GM23248 (cell line): Measurements from ENCODE around the gene ULK4. TPM values are rescaled to one million over a fixed set of nuclear protein-coding genes. Genes with fewer than 3 reads are reported as not detected.
A peak's percentile ranks its signal among the peaks of the same experiment; 100 is the strongest.

ENCODE experiments used
- DNase-seq: peaks from one replicate; pipeline ENCODE4 v3.0.0-alpha.2; 2015
- H2AFZ ChIP-seq: fragments of 200-600 bp; sonication (generic); 2 replicates; pipeline ENCODE4 v1.6.1; 2016; ENCODE audit warnings: antibody characterized with exemption
- H3F3A ChIP-seq: fragments of 200-600 bp; sonication (generic); 2 replicates; pipeline ENCODE4 v1.6.1; 2016; ENCODE audit warnings: mild to moderate bottlenecking, antibody characterized with exemption, mixed run types; ENCODE audit not compliant: insufficient read depth
- H3K27ac ChIP-seq: fragments of 200-600 bp; sonication (generic); 2 replicates; pipeline ENCODE4 v1.5.1; 2016; ENCODE audit warnings: mild to moderate bottlenecking
- H3K27me3 ChIP-seq: fragments of 200-600 bp; sonication (generic); replicated peaks from 2 replicates; pipeline ENCODE4 v1.6.1; 2016; ENCODE audit warnings: mild to moderate bottlenecking; ENCODE audit not compliant: insufficient read depth
- H3K36me3 ChIP-seq: fragments of 200-600 bp; sonication (generic); 2 replicates; pipeline ENCODE4 v1.6.1; 2016; ENCODE audit warnings: low read depth, mild to moderate bottlenecking
- H3K4me1 ChIP-seq: fragments of 200-600 bp; sonication (generic); 2 replicates; pipeline ENCODE4 v1.6.1; 2016; ENCODE audit warnings: mild to moderate bottlenecking; ENCODE audit not compliant: insufficient read depth
- H3K4me2 ChIP-seq: fragments of 200-600 bp; sonication (generic); one replicate; pipeline ENCODE4 v1.6.1; 2016; ENCODE audit warnings: mild to moderate bottlenecking; ENCODE audit not compliant: unreplicated experiment
- H3K4me3 ChIP-seq: fragments of 200-600 bp; sonication (generic); 2 replicates; pipeline ENCODE4 v1.5.1; 2016; ENCODE audit warnings: mild to moderate bottlenecking
- H3K79me2 ChIP-seq: fragments of 200-600 bp; sonication (generic); 2 replicates; pipeline ENCODE4 v1.6.1; 2016; ENCODE audit warnings: mild to moderate bottlenecking; ENCODE audit not compliant: insufficient read depth
- H3K9ac ChIP-seq: fragments of 200-600 bp; sonication (generic); 2 replicates; pipeline ENCODE4 v1.6.1; 2016; ENCODE audit warnings: mild to moderate bottlenecking
- H3K9me2 ChIP-seq: fragments of 200-600 bp; sonication (generic); 2 replicates; pipeline ENCODE4 v1.6.1; 2016; ENCODE audit warnings: mixed run types, mild to moderate bottlenecking, moderate library complexity; ENCODE audit not compliant: insufficient read depth
- H3K9me3 ChIP-seq: fragments of 200-600 bp; sonication (generic); one replicate; pipeline ENCODE4 v1.6.1; 2017; ENCODE audit warnings: low read depth
- H4K20me1 ChIP-seq: fragments of 200-600 bp; sonication (generic); 2 replicates; pipeline ENCODE4 v1.6.0; 2016; ENCODE audit not compliant: insufficient read depth
- EZH2 ChIP-seq: fragments of 200-600 bp; sonication (generic); IDR thresholded peaks from 2 replicates; pipeline ENCODE4 v1.6.1; 2018; ENCODE audit warnings: antibody characterized with exemption, mild to moderate bottlenecking; ENCODE audit not compliant: insufficient read depth, poor library complexity, severe bottlenecking
- EZH2phosphoT487 ChIP-seq: fragments of 200-600 bp; sonication (generic); IDR thresholded peaks from 2 replicates; pipeline ENCODE4 v1.6.1; 2018; ENCODE audit warnings: antibody characterized with exemption, moderate library complexity, mild to moderate bottlenecking, low read depth; ENCODE audit not compliant: insufficient read depth
- WGBS, 2 experiments: methylation state at CpG; one replicate each; pipeline ENCODE4 v1.1.6; 2015 to 2017; ENCODE audit warnings: low lambda C conversion rate in 2 of 2, low coverage in 1 of 2; ENCODE audit errors: missing lambda C conversion rate in 2 of 2; 5-methylcytosine and 5-hydroxymethylcytosine counted together
- in situ Hi-C: fragments of 300-500 bp; cut with MboI; formaldehyde crosslinking; loops from 2 replicates; pipeline ENCODE4 v1.15.0; 2020
- polyA plus RNA-seq: library from polyadenylated mRNA; unstranded; fragments of >200 nt; fragmentation: Nextera tagmentation; extraction: Ambion mirVana; gene quantifications from 2 replicates; pipeline ENCODE4 v1.2.1, GENCODE V29; 2016
- total RNA-seq: library from RNA; depleted of rRNA; stranded (reverse); fragments of >200 nt; shearing (Covaris generic); gene quantifications from 2 replicates; pipeline ENCODE4 v1.2.3, GENCODE V29; 2014

ULK4 gene
- total and polyA plus RNA-seq, 2 experiments from 2014 or later: 3.5 to 20.3 TPM

GRCh38 chr3:41674449-41674848 is 287.5 kb downstream of the ULK4 start:
- H3K9me3 ChIP-seq: no peaks in the 10 kb centered on the region
- H4K20me1 ChIP-seq: no peaks in the 10 kb centered on the region
- no peaks in the 10 kb centered on the region for H3K27me3 ChIP-seq
- H3K4me3 ChIP-seq: no peak overlapping the region
- H3K36me3 ChIP-seq: no peaks in the 10 kb centered on the region
- H3K9ac ChIP-seq: no peak overlapping the region
- H3K27ac ChIP-seq: no peak overlapping the region
- in situ Hi-C loops: no loop called here
- WGBS, 2 experiments: 81 to 87% methylated on average over 4 of the region's 4 CpGs
- no peak overlapping the region for H2AFZ ChIP-seq
- H3K9me2 ChIP-seq: no peaks in the 10 kb centered on the region
- H3K4me1 ChIP-seq: peaks cover 9% of the 10 kb centered on the region
- H3F3A ChIP-seq: no peaks in the 10 kb centered on the region
- no peak for DNase-seq
- no peaks in the 10 kb centered on the region for H3K79me2 ChIP-seq
- TF ChIP-seq EZH2: no peak
- no peak for TF ChIP-seq EZH2phosphoT487
- H3K4me2 ChIP-seq: no peak overlapping the region

- no peak for TF ChIP-seq EZH2
- TF ChIP-seq EZH2phosphoT487: no peak
- Histone ChIP-seq H4K20me1 (no peaks in the 10 kb centered on the region), H3K4me3 (no peak overlapping the region), H3K4me2 (no peak overlapping the region), H3K79me2 (no peaks in the 10 kb centered on the region), H3K4me1 (peaks cover 8% of the 10 kb centered on the region; the same call in 1 of the 2 replicates), H2AFZ (no peak overlapping the region), H3K27ac (no peak overlapping the region), H3K9me2 (no peaks in the 10 kb centered on the region), H3K36me3 (no peaks in the 10 kb centered on the region), H3F3A (no peaks in the 10 kb centered on the region), H3K27me3 (no peaks in the 10 kb centered on the region), H3K9me3 (no peaks in the 10 kb centered on the region), H3K9ac (no peak overlapping the region)
- DNase-seq: peak; percentile 39
- whole genome bisulfite sequencing, 2 experiments: 22 to 23% methylated on average over 2 of the region's 2 CpGs
- in situ Hi-C loops: no loop called here
These were observed 288.3 kb downstream of the ULK4 start for GRCh38 chr3:41673650-41674049.

- no peaks in the 10 kb centered on the region for H3K9me2 ChIP-seq
- no peaks in the 10 kb centered on the region for H3F3A ChIP-seq
- peaks cover 7% of the 10 kb centered on the region; the same call in 1 of the 2 replicates for H3K4me1 ChIP-seq
- H3K79me2 ChIP-seq: no peaks in the 10 kb centered on the region
- DNase-seq: no peak
- no peaks in the 10 kb centered on the region for H3K27me3 ChIP-seq
- no peak overlapping the region for H3K9ac ChIP-seq
- in situ Hi-C loops: no loop called here
- H3K27ac ChIP-seq: no peak overlapping the region
- H3K4me3 ChIP-seq: no peak overlapping the region
- no peak overlapping the region for H3K4me2 ChIP-seq
- peaks cover 4% of the 10 kb centered on the region for H3K9me3 ChIP-seq
- H3K36me3 ChIP-seq: no peaks in the 10 kb centered on the region
- TF ChIP-seq EZH2: no peak
- no peak for TF ChIP-seq EZH2phosphoT487
- no peak overlapping the region for H2AFZ ChIP-seq
- no peaks in the 10 kb centered on the region for H4K20me1 ChIP-seq
These were observed 293.5 kb downstream of the ULK4 start for GRCh38 chr3:41668379-41668778.

- DNase-seq: peak; percentile 79
These were observed 299.6 kb downstream of the ULK4 start for GRCh38 chr3:41662288-41662687.

GRCh38 chr3:41661796-41662195 is 300.1 kb downstream of the ULK4 start:
- in situ Hi-C loops: no loop called here
- Histone ChIP-seq H3K4me3 (no peak overlapping the region), H3K27me3 (no peaks in the 10 kb centered on the region), H3K9me2 (no peaks in the 10 kb centered on the region), H3K36me3 (no peaks in the 10 kb centered on the region), H3K4me2 (no peak overlapping the region), H3K27ac (no peak overlapping the region), H3K9ac (no peak overlapping the region), H2AFZ (no peak overlapping the region), H3F3A (no peaks in the 10 kb centered on the region), H3K9me3 (peaks cover 4% of the 10 kb centered on the region), H4K20me1 (no peaks in the 10 kb centered on the region), H3K4me1 (peaks cover 3% of the 10 kb centered on the region; the same call in 1 of the 2 replicates), H3K79me2 (no peaks in the 10 kb centered on the region)
- 81 to 86% methylated on average over 3 of the region's 3 CpGs for WGBS, 2 experiments
- DNase-seq: no peak
- no peak for TF ChIP-seq EZH2
- TF ChIP-seq EZH2phosphoT487: no peak

More at GRCh38 chr3:41662288-41662687, 299.6 kb downstream of the ULK4 start:
- no peak overlapping the region for H3K4me2 ChIP-seq
- no peaks in the 10 kb centered on the region for H3K27me3 ChIP-seq
- H3K4me1 ChIP-seq: peaks cover 3% of the 10 kb centered on the region; the same call in 1 of the 2 replicates
- no peak overlapping the region for H3K27ac ChIP-seq
- H3K9ac ChIP-seq: no peak overlapping the region
- no peaks in the 10 kb centered on the region for H3K9me2 ChIP-seq
- no peaks in the 10 kb centered on the region for H3K36me3 ChIP-seq
- no peaks in the 10 kb centered on the region for H3K79me2 ChIP-seq
- peaks cover 4% of the 10 kb centered on the region for H3K9me3 ChIP-seq
- H4K20me1 ChIP-seq: no peaks in the 10 kb centered on the region
- in situ Hi-C loops: no loop called here
- no peak overlapping the region for H2AFZ ChIP-seq
- 60 to 72% methylated on average over 4 of the region's 4 CpGs for WGBS, 2 experiments
- no peak overlapping the region for H3K4me3 ChIP-seq
- no peak for TF ChIP-seq EZH2
- no peak for TF ChIP-seq EZH2phosphoT487
- no peaks in the 10 kb centered on the region for H3F3A ChIP-seq
